Activated T-helper 1 cell treated with Interleukin-2 at 50 U/mL for 16 hours (primary cell): Measurements from ENCODE around the gene ZNF764.

Experiments used
- DNase-seq: peaks from one replicate; pipeline ENCODE4 v3.0.0-alpha.2; 2020; ENCODE audit warnings: low read depth

The ZNF764 gene

GRCh38 chr16:30570636-30571444 lies 12.7 kb upstream of the ZNF764 start:
- no peak for DNase-seq

- DNase-seq, result no peak
Observed at GRCh38 chr16:30569746-30570635, 11.8 kb upstream of the ZNF764 start.

- DNase-seq, result no peak
Observed at GRCh38 chr16:30569281-30569680, 11.1 kb upstream of the ZNF764 start.

- no peak for DNase-seq
Observed at GRCh38 chr16:30567991-30568638, 9.9 kb upstream of the ZNF764 start.

- DNase-seq, result no peak
Observed at GRCh38 chr16:30567160-30567990, 9.2 kb upstream of the ZNF764 start.

GRCh38 chr16:30566531-30566930 lies 8.4 kb upstream of the ZNF764 start:
- DNase-seq, result no peak

- no peak for DNase-seq
Observed at GRCh38 chr16:30565984-30566383, 7.8 kb upstream of the ZNF764 start.

- DNase-seq, result no peak
Observed at GRCh38 chr16:30565526-30565925, 7.4 kb upstream of the ZNF764 start.

- no peak for DNase-seq
Observed at GRCh38 chr16:30562021-30562420, 3.8 kb upstream of the ZNF764 start.

- DNase-seq, result no peak
Observed at GRCh38 chr16:30561089-30561816, 3.1 kb upstream of the ZNF764 start.

GRCh38 chr16:30559690-30560089 lies 1.5 kb upstream of the ZNF764 start:
- DNase-seq, result no peak

GRCh38 chr16:30558789-30559377 lies 709 bp upstream of the ZNF764 start:
- DNase-seq, result no peak

GRCh38 chr16:30557707-30557956 lies 542 bp downstream of the ZNF764 start:
- DNase-seq, result no peak

- no peak for DNase-seq
Observed at GRCh38 chr16:30556125-30556473, 2.1 kb downstream of the ZNF764 start.

- no peak for DNase-seq
Observed at GRCh38 chr16:30555315-30556124, 2.7 kb downstream of the ZNF764 start.

GRCh38 chr16:30554557-30555314 lies 3.4 kb downstream of the ZNF764 start:
- no peak for DNase-seq

GRCh38 chr16:30553393-30553899 lies 4.7 kb downstream of the ZNF764 start:
- no peak for DNase-seq

GRCh38 chr16:30552956-30553355 lies 5.2 kb downstream of the ZNF764 start:
- DNase-seq, result no peak

- peak; percentile 52 for DNase-seq
Observed at GRCh38 chr16:30551781-30552180, 6.4 kb downstream of the ZNF764 start.
